Gastroesophageal sphincter (tissue), 3 donors: ENCODE results near the gene FNDC3A.

Source experiments
- CTCF ChIP-seq, 4 experiments: fragments of 200-600 bp in 2 of 4; fragments of 450-650 bp in 2 of 4; sonication (generic) in 1 of 4; IDR thresholded peaks; one replicate each; pipeline ENCODE4 v1.5.1; 2017 to 2019; ENCODE audit warnings: antibody characterized with exemption in 4 of 4, mild to moderate bottlenecking in 2 of 4, moderate library complexity in 2 of 4
- EP300 ChIP-seq: sonication (generic); formaldehyde crosslinking; IDR thresholded peaks from one replicate; pipeline ENCODE4 v1.6.1; 2017; ENCODE audit warnings: antibody characterized with exemption, mild to moderate bottlenecking
- POLR2A ChIP-seq, 2 donors: fragments of 450-650 bp; IDR thresholded peaks; one replicate each; pipeline ENCODE4 v1.6.1; 2017; ENCODE audit warnings: antibody characterized with exemption in 2 of 2, mild to moderate bottlenecking in 2 of 2, moderate library complexity in 1 of 2
- POLR2AphosphoS5 ChIP-seq: sonication (generic); formaldehyde crosslinking; IDR thresholded peaks from one replicate; pipeline ENCODE4 v1.6.1; 2017; ENCODE audit warnings: antibody characterized with exemption

GRCh38 chr13:49100637-49101570 lies 125.2 kb downstream of the FNDC3A start:
- TF ChIP-seq EP300 (no peak), CTCF (IDR thresholded peaks at IDR 0.05) (no peak), POLR2A (IDR thresholded peaks at IDR 0.05) (no peak), POLR2AphosphoS5 (no peak)
